HEK293T (cell line): Measurements from ENCODE around the gene GFI1.

Experiments used
- ARNT ChIP-seq: fragments of 450-650 bp; IDR thresholded peaks from 2 replicates; pipeline ENCODE4 v1.6.1; 2017; ENCODE audit warnings: mild to moderate bottlenecking
- BHLHE40 ChIP-seq: fragments of 450-650 bp; IDR thresholded peaks from 2 replicates; pipeline ENCODE4 v1.6.1; 2016; ENCODE audit warnings: mild to moderate bottlenecking, moderate library complexity, borderline replicate concordance
- FOXA1 ChIP-seq: fragments of 450-650 bp; IDR thresholded peaks from 2 replicates; pipeline ENCODE4 v1.6.1; 2016; ENCODE audit warnings: mild to moderate bottlenecking
- HDGF ChIP-seq: fragments of 450-650 bp; IDR thresholded peaks from 2 replicates; pipeline ENCODE4 v1.6.1; 2017; ENCODE audit warnings: antibody characterized with exemption, borderline replicate concordance
- L3MBTL2 ChIP-seq: fragments of 450-650 bp; conservative IDR thresholded peaks from 2 replicates; pipeline ENCODE4 v1.6.1; 2016; ENCODE audit warnings: mild to moderate bottlenecking
- PKNOX1 ChIP-seq: fragments of 450-650 bp; IDR thresholded peaks from 2 replicates; pipeline ENCODE4 v1.6.1; 2016
- SP1 ChIP-seq: fragments of 450-650 bp; IDR thresholded peaks from 2 replicates; pipeline ENCODE4 v1.6.1; 2017
- SUZ12 ChIP-seq: fragments of 450-650 bp; IDR thresholded peaks from 2 replicates; pipeline ENCODE4 v1.6.1; 2016; ENCODE audit warnings: mild to moderate bottlenecking
- TARDBP ChIP-seq: fragments of 450-650 bp; IDR thresholded peaks from 2 replicates; pipeline ENCODE4 v1.6.1; 2016
- ZNF384 ChIP-seq: fragments of 450-650 bp; IDR thresholded peaks from 2 replicates; pipeline ENCODE4 v1.6.1; 2016

- no peak for TF ChIP-seq ARNT
- no peak for TF ChIP-seq PKNOX1
- TF ChIP-seq BHLHE40, result no peak
- no peak for TF ChIP-seq ZNF384
- no peak for TF ChIP-seq TARDBP
- no peak for TF ChIP-seq FOXA1
- no peak for TF ChIP-seq SUZ12
- no peak for TF ChIP-seq SP1
- TF ChIP-seq L3MBTL2, result no peak
- no peak for TF ChIP-seq HDGF
Measured at GRCh38 chr1:92480813-92481598, 5.7 kb downstream of the GFI1 start.
